GM12801 (cell line): ENCODE data around the gene JARID2.

Source experiments
- TF ChIP-seq, protein P1 (sequence below): IDR thresholded peaks from one replicate; pipeline ENCODE4 v1.5.1; 2011; ENCODE audit warnings: control low read depth; ENCODE audit not compliant: insufficient read length; ENCODE audit errors: extremely low read depth

The JARID2 gene

DNA sequence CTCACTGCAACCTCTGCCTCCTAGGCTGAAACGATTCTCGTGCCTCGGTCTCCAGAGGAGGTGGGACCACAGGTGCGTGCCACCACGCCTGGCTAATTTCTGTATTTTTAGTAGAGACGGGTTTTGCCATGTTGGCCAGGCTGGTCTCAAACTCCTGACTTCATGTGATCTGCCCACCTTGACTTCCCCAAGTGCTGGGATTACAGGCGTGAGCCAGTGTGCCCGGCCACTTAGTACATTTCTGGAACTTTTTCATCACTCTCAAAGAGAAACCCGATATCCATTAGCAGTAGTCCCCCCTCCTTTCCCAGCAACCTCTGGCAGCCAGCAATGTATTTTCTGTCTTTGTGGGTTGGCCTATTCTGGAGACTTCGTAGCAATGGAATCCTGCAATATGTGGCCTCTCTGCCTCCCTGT lies 109.8 kb downstream of the JARID2 start:
- TF ChIP-seq, protein P1, sequence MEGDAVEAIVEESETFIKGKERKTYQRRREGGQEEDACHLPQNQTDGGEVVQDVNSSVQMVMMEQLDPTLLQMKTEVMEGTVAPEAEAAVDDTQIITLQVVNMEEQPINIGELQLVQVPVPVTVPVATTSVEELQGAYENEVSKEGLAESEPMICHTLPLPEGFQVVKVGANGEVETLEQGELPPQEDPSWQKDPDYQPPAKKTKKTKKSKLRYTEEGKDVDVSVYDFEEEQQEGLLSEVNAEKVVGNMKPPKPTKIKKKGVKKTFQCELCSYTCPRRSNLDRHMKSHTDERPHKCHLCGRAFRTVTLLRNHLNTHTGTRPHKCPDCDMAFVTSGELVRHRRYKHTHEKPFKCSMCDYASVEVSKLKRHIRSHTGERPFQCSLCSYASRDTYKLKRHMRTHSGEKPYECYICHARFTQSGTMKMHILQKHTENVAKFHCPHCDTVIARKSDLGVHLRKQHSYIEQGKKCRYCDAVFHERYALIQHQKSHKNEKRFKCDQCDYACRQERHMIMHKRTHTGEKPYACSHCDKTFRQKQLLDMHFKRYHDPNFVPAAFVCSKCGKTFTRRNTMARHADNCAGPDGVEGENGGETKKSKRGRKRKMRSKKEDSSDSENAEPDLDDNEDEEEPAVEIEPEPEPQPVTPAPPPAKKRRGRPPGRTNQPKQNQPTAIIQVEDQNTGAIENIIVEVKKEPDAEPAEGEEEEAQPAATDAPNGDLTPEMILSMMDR: no peak

DNA sequence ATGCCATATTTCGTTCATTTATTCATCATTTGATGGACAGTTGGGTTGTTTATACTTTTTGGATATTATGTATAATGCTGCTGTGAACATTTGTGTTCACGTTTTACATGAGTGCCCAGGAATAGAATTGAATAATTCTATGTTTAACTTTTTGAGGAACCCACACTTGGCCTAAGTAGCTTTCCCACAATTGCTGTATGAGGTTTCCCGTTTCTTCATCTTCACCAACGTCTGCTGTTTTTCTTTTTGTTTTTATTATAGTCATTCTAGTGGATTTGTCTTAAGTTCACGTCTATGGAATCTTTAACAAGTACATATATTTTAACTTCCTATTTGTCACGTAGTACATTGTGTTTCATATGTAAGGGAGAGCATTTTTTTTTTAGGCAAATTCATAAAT lies 110.3 kb downstream of the JARID2 start:
- TF ChIP-seq, protein P1: no peak

DNA sequence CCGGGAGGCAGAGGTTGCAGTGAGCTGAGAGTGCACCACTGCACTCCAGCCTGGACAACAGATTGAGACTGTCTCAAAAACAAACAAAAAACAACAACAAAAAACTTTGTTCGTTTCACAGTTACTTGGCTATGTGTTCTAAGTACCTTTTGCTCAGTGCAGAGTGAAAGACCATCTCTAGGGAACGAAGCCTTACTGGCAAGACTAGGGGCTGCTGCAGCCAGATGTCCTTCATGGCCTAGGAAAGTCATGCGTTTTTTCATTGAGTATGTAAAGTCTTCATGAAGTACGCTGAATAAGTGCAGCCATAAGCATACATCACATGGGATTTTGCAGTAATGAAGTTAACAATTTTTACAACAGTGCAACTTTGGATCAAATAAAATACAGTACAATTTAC lies 111.1 kb downstream of the JARID2 start:
- TF ChIP-seq, protein P1: no peak

DNA sequence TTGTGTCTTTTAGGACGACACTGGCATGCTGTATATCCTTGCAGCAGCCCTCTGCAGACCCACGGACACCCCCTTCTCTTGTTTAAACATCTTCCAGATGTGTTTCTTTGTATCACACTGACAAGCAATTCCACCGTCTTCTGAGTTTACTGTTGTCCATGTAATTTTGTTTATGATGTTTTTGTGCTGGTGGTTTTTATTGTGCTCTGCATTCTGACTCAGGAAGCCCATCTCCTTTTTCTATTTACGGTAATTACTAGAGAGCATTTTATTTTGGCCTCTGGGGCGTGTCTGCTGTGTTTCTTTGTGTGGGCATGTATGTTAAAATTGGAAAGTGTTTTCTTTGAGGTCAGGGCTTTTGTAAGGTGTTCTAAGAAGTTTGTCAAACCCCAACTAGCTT lies 111.9 kb downstream of the JARID2 start:
- TF ChIP-seq, protein P1: no peak

DNA sequence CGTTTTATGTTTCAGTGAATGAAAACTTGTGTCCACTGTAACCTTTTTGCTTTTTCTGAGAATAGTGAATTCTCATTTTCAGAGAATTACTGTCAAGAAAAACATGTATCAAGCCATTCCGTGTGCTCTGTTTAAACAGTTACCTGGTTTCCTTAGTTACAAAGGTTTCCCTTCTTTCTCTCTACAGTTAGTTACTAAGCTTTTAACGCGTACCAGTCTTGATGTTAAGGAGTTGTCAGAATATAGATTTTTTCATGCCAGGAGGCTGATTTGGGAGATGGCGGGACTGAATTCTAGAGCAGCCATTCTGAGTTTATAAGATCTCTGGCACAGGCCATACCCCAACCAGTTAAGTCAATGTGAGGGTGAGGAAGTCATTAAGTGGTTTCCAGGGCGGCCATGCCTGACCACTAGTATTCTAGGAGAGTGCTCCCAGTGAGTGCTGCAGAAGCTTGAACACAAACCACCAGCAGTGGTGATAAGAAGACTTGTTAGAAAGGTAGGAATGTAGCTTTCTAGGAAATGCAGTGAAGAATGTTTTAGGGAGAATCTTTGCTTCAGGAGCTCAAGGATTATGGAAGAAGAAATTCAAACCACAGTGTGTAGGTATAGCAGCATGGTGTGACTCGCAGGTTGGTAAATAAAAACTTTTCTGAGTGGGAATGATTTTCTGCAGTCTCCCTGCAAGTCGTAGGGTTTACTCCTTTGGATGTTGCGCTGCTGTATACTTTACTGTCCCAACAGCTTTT lies 112.9 kb downstream of the JARID2 start:
- TF ChIP-seq, protein P1: no peak

DNA sequence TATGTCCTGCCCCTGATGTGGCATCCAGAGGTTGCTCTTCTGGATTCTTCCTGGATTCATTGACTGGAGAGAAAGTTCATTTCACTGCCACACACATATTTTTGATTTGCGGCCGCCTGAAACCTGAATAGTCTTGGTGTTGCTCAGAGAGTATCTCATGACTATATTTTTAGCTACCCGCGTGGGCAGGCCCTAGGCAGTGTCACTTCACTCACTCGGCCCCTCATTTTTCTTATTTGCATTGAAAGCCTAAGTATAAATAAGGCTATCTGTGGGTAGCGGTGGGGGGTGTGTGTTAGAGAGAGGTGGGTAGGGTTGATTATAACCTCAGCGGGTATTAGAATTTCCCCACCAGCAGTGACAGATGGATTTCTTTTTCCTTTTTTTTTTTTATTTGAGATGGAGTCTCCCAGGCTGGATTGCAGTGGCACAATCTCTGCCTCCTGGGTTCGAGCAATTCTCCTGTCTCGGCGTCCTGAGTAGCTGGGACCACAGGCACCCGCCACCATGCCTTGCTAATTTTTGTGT lies 113.5 kb downstream of the JARID2 start:
- TF ChIP-seq, protein P1: no peak

DNA sequence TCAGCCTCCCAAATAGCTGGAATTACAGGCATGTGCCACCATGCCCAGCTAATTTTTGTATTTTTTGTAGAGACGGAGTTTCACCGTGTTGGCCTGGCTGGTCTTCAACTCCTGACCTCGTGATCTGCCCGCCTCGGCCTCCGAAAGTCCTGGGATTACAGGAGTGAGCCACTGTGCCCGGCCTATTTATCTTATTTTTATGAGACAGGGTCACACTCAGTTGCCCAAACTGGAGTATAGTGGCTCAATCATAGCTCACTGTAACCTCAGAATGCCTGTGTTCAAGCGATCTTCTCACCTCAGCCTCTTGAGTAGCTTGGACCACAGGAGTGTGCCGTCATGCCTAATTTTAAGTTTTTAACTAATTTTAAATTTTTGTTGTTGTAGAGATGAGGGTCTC lies 114.4 kb downstream of the JARID2 start:
- TF ChIP-seq, protein P1: no peak

DNA sequence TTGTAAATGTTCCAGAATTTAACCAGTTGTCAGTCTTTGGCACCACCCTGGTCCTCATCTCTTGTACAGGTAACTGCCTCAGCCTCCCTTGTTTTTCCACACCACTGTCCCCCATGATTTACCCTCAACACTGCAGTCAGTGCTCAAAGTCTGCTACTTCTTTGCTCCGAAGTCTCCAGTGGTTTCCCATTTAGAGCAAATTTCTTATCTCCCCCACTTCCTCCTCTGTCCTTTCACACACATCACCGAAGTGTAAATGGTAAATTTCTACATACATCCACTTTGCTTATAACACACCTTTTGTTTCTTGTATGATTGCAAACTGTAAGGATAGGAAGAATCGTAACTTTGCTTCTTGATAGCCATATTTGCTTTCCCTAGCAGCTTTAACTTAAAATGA lies 115.3 kb downstream of the JARID2 start:
- TF ChIP-seq, protein P1: no peak
